HG02884 (cell line): ENCODE measurements around the gene TM9SF1.

Experiments used
- ATAC-seq: cut with Tn5 transposase; IDR thresholded peaks from one replicate; pipeline ENCODE4 v1.9.1; 2021; ENCODE audit warnings: mild to moderate bottlenecking, moderate library complexity; ENCODE audit not compliant: unreplicated experiment

TM9SF1 gene

GRCh38 chr14:24156840-24157239 is 38.4 kb downstream of the TM9SF1 start:
- no peak for ATAC-seq

- no peak for ATAC-seq
These were observed 40.1 kb downstream of the TM9SF1 start for GRCh38 chr14:24155100-24155499.

GRCh38 chr14:24151404-24152080 is 43.7 kb downstream of the TM9SF1 start:
- no peak for ATAC-seq

GRCh38 chr14:24150993-24151392 is 44.2 kb downstream of the TM9SF1 start:
- no peak for ATAC-seq

DNA sequence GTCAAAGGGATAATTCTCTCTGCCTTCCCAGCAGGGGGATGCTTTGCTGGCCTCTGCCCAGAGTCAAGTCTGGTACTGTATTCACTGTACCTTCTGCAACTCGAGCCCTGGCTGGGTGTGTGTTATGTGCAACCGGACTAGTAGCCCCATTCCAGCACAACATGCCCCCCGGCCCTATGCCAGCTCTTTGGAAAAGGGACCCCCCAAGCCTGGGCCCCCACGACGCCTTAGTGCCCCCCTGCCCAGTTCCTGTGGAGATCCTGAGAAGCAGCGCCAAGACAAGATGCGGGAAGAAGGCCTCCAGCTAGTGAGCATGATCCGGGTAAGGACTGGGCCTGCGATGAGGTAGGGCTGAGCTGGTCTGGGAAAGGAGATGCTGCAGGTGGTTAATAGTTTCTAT is 44.7 kb downstream of the TM9SF1 start:
- no peak for ATAC-seq

DNA sequence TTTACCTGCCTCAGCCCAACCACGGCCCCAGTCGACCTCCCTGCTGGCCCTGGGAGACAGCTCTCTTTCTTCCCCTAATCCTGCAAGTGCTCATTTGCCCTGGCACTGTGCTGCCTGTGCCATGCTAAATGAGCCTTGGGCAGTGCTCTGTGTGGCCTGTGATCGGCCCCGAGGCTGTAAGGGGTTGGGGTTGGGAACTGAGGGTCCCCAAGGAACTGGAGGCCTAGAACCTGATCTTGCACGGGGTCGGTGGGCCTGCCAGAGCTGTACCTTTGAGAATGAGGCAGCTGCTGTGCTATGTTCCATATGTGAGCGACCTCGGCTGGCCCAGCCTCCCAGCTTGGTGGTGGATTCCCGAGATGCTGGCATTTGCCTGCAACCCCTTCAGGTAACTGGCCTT is 45.2 kb downstream of the TM9SF1 start:
- ATAC-seq, result no peak

DNA sequence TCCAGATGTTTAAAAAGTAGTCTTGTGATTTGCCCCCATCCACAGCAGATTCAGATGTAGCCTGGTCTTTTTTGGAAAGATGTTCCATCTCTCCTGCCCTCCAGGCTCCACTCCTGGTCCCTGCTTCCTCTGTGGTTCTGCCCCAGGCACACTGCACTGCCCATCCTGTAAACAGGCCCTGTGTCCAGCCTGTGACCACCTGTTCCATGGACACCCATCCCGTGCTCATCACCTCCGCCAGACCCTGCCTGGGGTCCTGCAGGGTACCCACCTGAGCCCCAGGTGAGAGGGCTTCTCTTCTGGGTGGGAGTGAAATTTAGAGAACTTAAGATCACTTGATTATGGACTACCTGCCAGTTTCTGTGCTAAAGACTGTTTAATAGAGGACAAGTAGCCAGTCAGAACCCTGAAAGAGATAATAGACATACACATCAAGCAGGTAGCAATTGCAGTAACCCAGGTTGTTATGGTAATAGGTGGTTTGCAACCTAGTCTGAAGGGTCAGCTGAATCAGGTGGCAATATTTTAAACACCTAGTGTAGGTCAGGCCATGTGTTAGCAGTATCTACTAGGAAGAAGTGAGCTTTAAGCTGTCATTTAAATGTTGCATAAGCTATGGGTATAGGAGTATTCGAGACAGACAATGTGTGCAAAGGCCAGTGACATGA is 45.8 kb downstream of the TM9SF1 start:
- ATAC-seq, result no peak

DNA sequence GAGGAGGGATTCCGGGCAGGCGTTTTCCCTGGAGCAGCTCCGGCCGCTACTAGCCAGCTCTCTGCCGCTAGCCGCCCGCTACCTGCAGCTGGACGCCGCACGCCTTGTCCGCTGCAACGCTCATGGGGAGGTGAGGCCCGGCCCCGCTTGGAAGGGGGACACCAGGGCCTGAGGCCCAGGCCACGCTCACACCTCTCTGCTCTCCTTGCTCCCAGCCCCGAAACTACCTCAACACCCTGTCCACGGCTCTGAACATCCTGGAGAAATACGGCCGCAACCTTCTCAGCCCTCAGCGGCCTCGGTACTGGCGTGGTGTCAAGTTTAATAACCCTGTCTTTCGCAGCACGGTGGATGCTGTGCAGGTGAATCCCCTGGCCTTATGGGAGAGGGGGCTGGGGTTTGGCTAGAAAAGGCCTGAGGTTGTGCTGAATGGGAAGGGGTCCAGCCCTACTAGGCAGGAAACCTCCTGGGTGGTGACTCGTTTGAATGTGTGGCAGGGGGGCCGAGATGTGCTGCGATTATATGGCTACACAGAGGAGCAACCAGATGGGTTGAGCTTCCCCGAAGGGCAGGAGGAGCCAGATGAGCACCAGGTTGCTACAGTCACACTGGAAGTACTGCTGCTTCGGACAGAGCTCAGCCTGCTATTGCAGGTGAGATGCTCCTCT is 47.3 kb downstream of the TM9SF1 start:
- ATAC-seq, result no peak

DNA sequence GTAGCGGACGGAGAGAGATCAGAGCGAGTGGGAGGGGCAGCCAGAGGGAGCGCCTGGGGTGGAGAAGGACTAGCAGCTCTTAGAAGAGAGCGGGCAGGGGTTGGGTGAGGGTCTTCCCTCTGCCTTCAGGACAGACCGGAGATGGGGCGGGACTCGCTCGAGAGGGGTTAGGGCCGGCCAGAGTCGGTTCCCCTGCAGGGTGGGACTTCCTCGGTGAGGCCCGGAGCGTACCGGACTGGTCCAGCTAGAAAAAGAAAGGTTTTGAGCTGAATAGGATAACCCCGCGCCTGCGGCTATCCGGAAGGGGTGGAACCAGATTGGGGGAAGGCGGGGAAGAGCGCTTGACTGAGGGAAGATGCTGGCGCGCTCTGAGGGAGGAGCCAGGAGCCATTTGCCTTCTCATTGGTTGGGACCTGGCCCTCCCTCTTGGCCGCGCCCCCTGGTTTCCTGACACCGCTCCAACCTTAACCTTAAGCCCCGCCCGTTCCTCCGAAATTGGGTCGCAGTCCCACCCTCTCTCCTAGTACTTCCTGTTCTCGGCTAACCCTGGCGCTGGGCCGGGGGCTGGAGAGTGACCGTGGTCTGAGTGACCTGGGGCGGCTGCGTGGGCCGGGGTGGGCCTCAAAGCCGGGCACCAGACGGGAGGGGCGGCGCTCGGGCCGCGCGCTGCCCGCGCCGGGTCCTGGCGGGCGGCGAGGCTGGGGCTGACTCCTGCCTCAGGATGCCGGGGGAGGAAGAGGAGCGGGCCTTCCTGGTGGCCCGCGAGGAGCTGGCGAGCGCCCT is 48.1 kb downstream of the TM9SF1 start, which contains the start of gene RNF31:
TSS of gene RNF31 (plus strand) at position 521 of the 783 bp plus-strand sequence. CDS start at position 722, 201 bp downstream.
- peak; percentile 78 for ATAC-seq

DNA sequence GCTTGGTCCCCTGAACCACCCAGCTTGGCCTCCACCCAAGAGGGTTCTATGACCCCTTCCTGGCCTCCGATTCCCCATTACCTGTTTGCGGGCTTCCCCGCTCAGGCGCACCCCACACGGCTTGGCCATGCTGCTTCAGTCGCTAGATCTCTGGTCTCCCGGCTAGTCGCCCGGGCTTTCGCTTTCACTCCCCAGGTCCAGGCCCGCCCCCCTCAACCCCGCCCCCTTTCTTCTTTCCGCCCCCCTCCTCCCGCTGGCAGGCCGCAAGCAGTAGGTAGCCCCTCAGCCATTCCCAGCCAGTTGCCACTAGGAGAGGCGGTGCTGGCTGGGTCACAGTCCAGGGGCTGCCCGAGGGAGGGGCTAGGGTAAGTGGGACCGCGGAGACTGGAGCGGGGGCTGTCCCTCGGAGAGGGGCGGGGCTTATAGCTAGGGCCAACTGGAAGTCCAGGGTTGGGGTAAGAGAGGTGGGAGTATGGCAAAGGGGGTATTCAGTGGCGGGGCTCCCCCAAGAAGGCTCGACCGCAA is 48.7 kb downstream of the TM9SF1 start, which contains the start of gene PSME2:
TSS of gene PSME2 (minus strand) at position 158 of the 525 bp plus-strand sequence. CDS start at position 129, 29 bp downstream.
- peak; percentile 49 for ATAC-seq

GRCh38 chr14:24145690-24146452 is 49.4 kb downstream of the TM9SF1 start:
- no peak for ATAC-seq

GRCh38 chr14:24145219-24145618 is 50.0 kb downstream of the TM9SF1 start:
- no peak for ATAC-seq

DNA sequence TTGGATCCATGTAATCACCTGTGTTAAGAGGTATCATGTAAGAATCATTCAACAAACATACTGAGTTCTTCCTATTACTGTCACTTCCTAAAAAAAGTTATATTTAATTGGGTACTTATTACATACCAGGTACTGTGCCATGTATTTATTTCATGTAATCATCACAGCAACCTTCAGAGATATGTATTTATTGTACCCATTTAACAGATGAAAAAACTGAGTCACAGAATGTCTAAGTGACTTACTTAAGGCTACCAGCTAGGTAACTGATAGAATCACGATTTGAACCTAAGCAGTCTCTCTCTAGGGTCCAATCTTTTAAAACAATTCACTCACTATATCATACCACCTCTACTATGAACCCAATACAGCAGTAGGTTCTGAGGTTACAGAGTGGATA is 50.8 kb downstream of the TM9SF1 start:
- no peak for ATAC-seq

- ATAC-seq, result no peak
These were observed 51.7 kb downstream of the TM9SF1 start for GRCh38 chr14:24143511-24143910.

DNA sequence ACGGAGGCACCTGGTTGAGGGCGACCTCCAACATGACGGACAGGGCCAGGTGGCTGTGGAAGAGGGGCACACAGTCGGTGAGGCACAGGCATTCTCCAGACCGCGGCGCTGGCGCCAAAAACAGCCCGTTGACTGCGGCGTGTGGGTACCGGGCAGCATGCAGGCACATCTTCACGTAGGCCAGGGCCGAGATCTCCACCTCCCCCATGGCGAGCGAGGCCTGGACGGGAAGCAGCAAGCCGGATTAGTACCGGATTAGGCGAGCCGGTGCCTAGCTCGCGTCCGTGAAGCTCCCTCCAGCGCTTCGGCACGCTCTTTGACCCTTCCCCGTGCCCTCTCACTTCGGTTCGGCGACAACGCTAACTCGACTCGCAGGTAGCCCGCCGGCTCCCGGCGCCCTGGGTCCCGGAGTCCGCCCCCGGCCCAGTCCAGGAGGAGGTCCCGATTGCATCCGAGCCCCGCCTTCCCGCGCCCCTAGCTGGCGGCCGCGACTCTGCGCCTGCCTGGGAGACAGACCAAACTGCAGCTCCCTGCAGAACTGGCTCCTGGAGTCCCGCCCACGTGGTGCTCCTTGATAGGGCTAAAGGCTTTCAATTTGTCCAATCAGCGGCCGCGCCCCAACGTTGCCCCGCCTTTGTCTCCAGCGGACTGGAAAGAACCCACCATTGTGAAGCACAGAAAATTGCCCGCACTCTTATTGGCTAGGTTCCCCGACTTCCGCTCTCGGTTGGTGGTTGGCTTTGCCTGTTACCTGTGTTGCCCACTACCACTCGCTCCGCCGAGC is 54.0 kb downstream of the TM9SF1 start, which contains the start of gene EMC9:
TSS of gene EMC9 (minus strand) at position 495 of the 784 bp plus-strand sequence. CDS start at position 208, 287 bp downstream.
- ATAC-seq, result peak; percentile 72

DNA sequence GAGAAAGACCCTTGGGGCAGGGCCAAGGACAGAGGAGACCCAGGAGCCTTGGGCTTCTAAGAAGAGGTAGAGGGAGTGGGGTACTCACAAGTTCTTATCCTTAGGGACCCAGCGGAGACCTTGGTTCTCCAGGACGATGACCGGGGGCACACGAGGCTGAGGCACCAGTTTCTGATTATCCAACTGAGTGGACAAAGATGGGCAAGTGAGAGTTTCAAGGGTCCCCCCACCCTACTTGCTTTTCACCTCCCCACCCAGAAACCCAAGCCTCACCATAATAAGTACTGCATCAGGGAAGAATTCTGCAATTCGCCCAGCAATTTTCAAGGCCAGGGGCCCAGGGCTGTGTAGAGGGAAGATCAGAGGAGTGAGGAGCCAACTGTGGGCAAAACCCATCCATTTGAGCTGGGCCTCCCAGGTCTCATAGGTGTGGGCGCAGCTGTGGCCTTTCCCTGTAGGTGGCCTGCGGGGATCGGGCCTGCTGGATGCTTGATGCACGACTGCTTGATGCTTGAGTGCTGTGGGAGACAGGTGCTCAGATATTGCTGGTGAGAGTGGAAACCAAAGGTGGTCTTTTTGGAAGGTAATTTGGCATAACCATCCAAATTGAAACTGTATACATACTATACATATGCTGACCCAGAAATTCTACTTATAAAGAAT is 55.8 kb downstream of the TM9SF1 start:
- no peak for ATAC-seq
